Nephron (organoid): ENCODE measurements around the gene IFI27L1.

Source experiments
- H3K27ac Mint-ChIP-seq, 3 experiments: 2 replicates each; pipeline ENCODE4 v1.8.0; 2020; ENCODE audit warnings: mixed read lengths in 3 of 3, mild to moderate bottlenecking in 2 of 3, moderate library complexity in 1 of 3
- H3K27me3 Mint-ChIP-seq: 2 replicates; pipeline ENCODE4 v1.8.0; 2021; ENCODE audit warnings: low read depth, mild to moderate bottlenecking, moderate library complexity, mixed read lengths
- H3K36me3 Mint-ChIP-seq: 2 replicates; pipeline ENCODE4 v1.8.0; 2020; ENCODE audit warnings: low read depth, mixed read lengths
- H3K4me1 Mint-ChIP-seq: 2 replicates; pipeline ENCODE4 v1.8.0; 2020; ENCODE audit warnings: mixed read lengths
- H3K4me3 Mint-ChIP-seq, 3 experiments: 2 replicates each; pipeline ENCODE4 v1.8.0; 2020; ENCODE audit warnings: mild to moderate bottlenecking in 3 of 3, mixed read lengths in 3 of 3, moderate library complexity in 2 of 3
- H3K9me3 Mint-ChIP-seq: 2 replicates; pipeline ENCODE4 v1.8.0; 2020; ENCODE audit warnings: mixed read lengths
- CTCF ChIP-seq, 3 experiments: fragments of 200-600 bp; sonication (generic); IDR thresholded peaks; one replicate each; pipeline ENCODE4 v1.5.0; 2021; ENCODE audit warnings: antibody characterized with exemption in 3 of 3; ENCODE audit not compliant: unreplicated experiment in 3 of 3

IFI27L1 gene

DNA sequence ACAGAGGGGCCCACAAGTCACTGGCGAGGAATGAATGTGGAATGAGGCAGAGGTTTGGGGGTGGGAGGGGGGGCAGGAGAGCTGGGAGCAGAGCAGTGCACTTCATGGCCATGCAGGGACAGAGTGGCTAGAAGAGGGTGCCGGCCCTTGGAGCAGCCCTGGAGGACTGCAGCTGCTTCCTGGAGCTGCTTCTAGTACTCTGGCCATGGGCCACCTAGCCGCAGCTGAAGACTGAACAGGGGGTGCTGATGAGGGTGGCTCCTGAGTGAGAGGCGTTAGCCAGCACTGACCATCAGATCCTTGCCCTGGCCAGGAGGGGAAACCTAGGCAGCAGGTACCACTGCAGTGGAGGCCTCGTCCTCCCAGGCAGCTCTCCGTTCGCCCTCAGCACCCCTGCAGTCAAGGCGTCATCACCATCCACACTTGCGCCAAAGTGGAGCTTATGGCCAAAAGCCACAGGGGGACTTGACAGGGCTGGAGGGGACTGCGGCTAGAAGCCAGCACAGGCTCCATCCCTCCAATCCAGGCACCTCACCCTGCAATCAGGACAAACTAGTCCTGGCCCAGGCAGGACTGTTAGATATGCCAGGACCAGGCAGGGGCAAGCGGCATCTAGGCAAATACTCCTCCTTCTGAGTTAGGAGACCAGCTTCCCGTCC lies 38.5 kb upstream of the IFI27L1 start:
- no peaks in the 10 kb centered on the region for H3K9me3 Mint-ChIP-seq
- H3K36me3 Mint-ChIP-seq, result peaks cover 17% of the 10 kb centered on the region
- no peak for TF ChIP-seq CTCF (IDR thresholded peaks at IDR 0.05; ENCODE audit: unreplicated experiment in 3 of 3)
- no peak overlapping the region for H3K27ac Mint-ChIP-seq
- no peak overlapping the region for H3K4me3 Mint-ChIP-seq
- H3K27me3 Mint-ChIP-seq, result peaks cover 4% of the 10 kb centered on the region
- H3K4me1 Mint-ChIP-seq, result no peaks in the 10 kb centered on the region

DNA sequence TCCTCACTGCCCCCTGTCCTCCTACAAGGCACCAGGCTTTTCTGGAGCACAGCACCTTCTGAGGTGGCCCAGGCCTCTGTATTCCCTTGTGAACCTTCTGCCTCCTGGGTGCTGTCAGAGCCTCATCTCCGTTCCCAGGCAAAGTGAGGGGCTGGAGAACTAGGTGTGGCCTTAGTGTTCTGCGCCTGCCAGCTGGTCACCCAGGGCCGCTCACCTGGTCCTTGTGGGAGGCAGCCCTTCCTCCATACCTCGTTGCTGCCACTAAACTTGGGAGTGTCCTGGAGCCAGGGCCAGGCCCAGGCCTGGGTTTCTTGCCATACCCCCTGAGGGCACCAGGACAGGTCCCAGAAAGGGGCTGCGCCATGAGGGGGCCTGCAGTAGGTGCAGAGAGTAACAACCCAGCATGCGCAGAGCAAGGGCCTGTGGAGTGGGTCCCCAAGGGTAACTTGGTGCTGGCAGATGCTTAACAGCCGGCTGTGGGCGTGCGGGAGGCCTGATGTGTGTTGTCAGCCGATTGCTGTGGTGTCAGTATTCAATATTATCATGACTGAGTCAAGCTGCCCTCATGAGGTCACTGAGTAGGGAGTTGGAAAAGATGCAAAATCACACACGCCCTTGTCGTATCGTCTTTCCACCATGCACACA lies 37.9 kb upstream of the IFI27L1 start:
- Mint-ChIP-seq H3K9me3 (no peaks in the 10 kb centered on the region), H3K27me3 (peaks cover 4% of the 10 kb centered on the region), H3K36me3 (peaks cover 22% of the 10 kb centered on the region), H3K4me3 (no peak overlapping the region), H3K27ac (no peak overlapping the region), H3K4me1 (no peaks in the 10 kb centered on the region)
- no peak for TF ChIP-seq CTCF (IDR thresholded peaks at IDR 0.05; ENCODE audit: unreplicated experiment in 3 of 3)

GRCh38 chr14:94043756-94044475 lies 37.2 kb upstream of the IFI27L1 start:
- Mint-ChIP-seq H3K36me3 (peaks cover 26% of the 10 kb centered on the region), H3K4me3 (no peak overlapping the region), H3K9me3 (no peaks in the 10 kb centered on the region), H3K4me1 (no peaks in the 10 kb centered on the region), H3K27me3 (peaks cover 4% of the 10 kb centered on the region), H3K27ac (no peak overlapping the region)
- no peak for TF ChIP-seq CTCF (IDR thresholded peaks at IDR 0.05; ENCODE audit: unreplicated experiment in 3 of 3)

DNA sequence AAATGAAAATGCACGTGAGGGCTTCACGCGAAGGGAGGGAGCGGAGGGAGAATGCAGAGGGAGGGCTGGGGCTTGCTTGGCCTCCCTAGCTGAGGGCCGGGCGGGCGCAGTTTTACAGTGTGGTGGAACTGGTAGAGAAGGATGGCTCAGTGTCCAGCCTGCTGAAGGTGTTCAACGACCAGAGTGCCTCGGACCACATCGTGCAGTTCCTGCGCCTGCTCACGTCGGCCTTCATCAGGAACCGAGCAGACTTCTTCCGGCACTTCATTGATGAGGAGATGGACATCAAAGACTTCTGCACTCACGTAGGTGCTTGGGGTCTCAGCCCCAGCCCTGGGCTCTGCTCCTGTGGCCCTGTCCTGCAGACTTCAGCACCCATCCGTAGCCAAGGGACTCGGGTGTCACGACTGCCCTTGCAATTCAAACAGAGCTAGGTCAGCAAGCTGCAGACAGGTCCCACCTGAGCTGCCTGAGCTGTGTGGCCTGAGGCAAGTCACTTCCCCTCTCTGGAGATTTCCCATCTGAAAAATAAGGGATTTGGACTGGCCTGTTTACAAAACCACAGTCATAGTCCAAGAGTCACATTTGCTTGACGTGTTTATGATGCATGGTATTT lies 36.5 kb upstream of the IFI27L1 start:
- Mint-ChIP-seq H3K4me1 (no peaks in the 10 kb centered on the region), H3K9me3 (no peaks in the 10 kb centered on the region), H3K36me3 (peaks cover 30% of the 10 kb centered on the region), H3K4me3 (no peak overlapping the region), H3K27me3 (peaks cover 4% of the 10 kb centered on the region), H3K27ac (no peak overlapping the region)
- TF ChIP-seq CTCF (IDR thresholded peaks at IDR 0.05; ENCODE audit: unreplicated experiment in 3 of 3), result no peak

GRCh38 chr14:94045101-94045500 lies 36.0 kb upstream of the IFI27L1 start:
- Mint-ChIP-seq H3K4me3 (no peak overlapping the region), H3K4me1 (peaks cover 2% of the 10 kb centered on the region), H3K9me3 (no peaks in the 10 kb centered on the region), H3K27me3 (peaks cover 4% of the 10 kb centered on the region), H3K27ac (no peak overlapping the region), H3K36me3 (peaks cover 35% of the 10 kb centered on the region)
- TF ChIP-seq CTCF (IDR thresholded peaks at IDR 0.05; ENCODE audit: unreplicated experiment in 3 of 3), result no peak
